Colonic mucosa (tissue), 4 donors: Measurements from ENCODE around the gene HOXD3. TPM values are rescaled to one million over a fixed set of nuclear protein-coding genes. Genes with fewer than 3 reads are reported as not detected.

Source experiments
- DNase-seq: peaks from one replicate; pipeline ENCODE4 v3.0.0-alpha.2; 2020
- H3K27ac ChIP-seq: fragments of 200-600 bp; one replicate; pipeline ENCODE4 v1.8.0; 2021
- H3K27me3 ChIP-seq: fragments of 200-600 bp; one replicate; pipeline ENCODE4 v1.8.0; 2021
- H3K36me3 ChIP-seq: fragments of 200-600 bp; one replicate; pipeline ENCODE4 v1.8.0; 2021
- H3K4me1 ChIP-seq: fragments of 200-600 bp; one replicate; pipeline ENCODE4 v1.8.0; 2021; ENCODE audit warnings: mild to moderate bottlenecking
- H3K4me3 ChIP-seq: fragments of 200-600 bp; one replicate; pipeline ENCODE4 v1.8.0; 2021
- H3K9ac ChIP-seq, 2 donors: one replicate each; pipeline ENCODE4 v1.7.0; 2013; ENCODE audit warnings: control low read depth in 2 of 2, low read depth in 2 of 2, low read length in 2 of 2
- H3K9me3 ChIP-seq: fragments of 200-600 bp; one replicate; pipeline ENCODE4 v1.8.0; 2021
- intact Hi-C: fragments of 100-400 bp; cut with DNase I; formaldehyde crosslinking; loops from one replicate; pipeline ENCODE4 v1.14.1; 2022
- total RNA-seq, 2 donors: library from RNA; stranded (reverse); fragmentation: NEBNext Ultra II Directional in 1 of 2; extraction: Animal tissue kit (Norgen Biotek cat#: 25700) in 1 of 2; gene quantifications; one replicate each; pipeline ENCODE4 v1.2.1, GENCODE V29; 2021
- TF ChIP-seq, protein P1 (sequence below): fragments of 200-600 bp; IDR thresholded peaks from one replicate; pipeline ENCODE4 v1.8.0; 2022; ENCODE audit warnings: antibody characterized with exemption, mild to moderate bottlenecking
- donor health status: healthy.
- donor health status: DM: no; HTN: no; CAD: no.
- donor health status: DM: no; HTN: no; CAD: no.

HOXD3 gene
- total RNA-seq, 2 donors from 2014 or later, result 3.2 to 4.6 TPM

DNA sequence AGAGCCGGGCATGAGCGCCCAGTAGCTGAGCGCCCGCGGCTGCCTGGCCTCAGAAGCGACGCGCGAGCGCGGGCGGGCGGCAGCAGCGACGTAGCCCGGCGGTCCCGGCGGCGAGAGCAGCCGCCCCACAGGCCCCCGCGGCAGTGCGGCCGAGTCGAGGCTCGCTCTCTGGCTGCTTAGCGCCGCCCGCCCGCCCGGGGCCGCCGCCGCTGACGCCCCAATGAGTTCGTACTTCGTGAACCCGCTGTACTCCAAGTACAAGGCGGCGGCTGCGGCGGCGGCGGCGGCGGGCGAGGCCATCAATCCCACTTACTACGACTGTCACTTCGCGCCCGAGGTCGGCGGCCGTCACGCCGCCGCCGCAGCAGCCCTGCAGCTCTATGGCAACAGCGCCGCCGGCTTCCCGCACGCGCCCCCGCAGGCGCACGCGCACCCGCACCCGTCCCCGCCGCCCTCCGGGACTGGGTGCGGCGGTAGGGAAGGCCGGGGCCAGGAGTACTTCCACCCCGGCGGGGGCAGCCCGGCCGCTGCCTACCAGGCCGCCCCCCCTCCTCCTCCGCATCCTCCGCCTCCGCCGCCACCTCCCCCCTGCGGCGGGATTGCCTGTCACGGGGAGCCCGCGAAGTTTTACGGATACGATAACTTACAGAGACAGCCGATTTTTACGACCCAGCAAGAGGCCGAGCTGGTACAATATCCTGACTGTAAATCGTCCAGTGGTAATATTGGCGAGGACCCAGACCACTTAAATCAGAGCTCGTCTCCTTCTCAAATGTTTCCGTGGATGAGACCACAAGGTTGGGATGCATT is 26.8 kb upstream of the HOXD3 start:
- H3K9ac ChIP-seq, result peak overlapping the region; percentile 63 to 70
- peak overlapping the region; percentile 75 for H3K27ac ChIP-seq
- no peaks in the 10 kb centered on the region for H3K36me3 ChIP-seq
- DNase-seq, result no peak
- no peaks in the 10 kb centered on the region for H3K4me1 ChIP-seq
- TF ChIP-seq, protein P1, sequence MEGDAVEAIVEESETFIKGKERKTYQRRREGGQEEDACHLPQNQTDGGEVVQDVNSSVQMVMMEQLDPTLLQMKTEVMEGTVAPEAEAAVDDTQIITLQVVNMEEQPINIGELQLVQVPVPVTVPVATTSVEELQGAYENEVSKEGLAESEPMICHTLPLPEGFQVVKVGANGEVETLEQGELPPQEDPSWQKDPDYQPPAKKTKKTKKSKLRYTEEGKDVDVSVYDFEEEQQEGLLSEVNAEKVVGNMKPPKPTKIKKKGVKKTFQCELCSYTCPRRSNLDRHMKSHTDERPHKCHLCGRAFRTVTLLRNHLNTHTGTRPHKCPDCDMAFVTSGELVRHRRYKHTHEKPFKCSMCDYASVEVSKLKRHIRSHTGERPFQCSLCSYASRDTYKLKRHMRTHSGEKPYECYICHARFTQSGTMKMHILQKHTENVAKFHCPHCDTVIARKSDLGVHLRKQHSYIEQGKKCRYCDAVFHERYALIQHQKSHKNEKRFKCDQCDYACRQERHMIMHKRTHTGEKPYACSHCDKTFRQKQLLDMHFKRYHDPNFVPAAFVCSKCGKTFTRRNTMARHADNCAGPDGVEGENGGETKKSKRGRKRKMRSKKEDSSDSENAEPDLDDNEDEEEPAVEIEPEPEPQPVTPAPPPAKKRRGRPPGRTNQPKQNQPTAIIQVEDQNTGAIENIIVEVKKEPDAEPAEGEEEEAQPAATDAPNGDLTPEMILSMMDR, result no peak
- H3K9me3 ChIP-seq, result no peaks in the 10 kb centered on the region
- peaks cover 33% of the 10 kb centered on the region for H3K27me3 ChIP-seq
- peak overlapping the region; percentile 41 for H3K4me3 ChIP-seq
- intact Hi-C loops, result no loop called here

DNA sequence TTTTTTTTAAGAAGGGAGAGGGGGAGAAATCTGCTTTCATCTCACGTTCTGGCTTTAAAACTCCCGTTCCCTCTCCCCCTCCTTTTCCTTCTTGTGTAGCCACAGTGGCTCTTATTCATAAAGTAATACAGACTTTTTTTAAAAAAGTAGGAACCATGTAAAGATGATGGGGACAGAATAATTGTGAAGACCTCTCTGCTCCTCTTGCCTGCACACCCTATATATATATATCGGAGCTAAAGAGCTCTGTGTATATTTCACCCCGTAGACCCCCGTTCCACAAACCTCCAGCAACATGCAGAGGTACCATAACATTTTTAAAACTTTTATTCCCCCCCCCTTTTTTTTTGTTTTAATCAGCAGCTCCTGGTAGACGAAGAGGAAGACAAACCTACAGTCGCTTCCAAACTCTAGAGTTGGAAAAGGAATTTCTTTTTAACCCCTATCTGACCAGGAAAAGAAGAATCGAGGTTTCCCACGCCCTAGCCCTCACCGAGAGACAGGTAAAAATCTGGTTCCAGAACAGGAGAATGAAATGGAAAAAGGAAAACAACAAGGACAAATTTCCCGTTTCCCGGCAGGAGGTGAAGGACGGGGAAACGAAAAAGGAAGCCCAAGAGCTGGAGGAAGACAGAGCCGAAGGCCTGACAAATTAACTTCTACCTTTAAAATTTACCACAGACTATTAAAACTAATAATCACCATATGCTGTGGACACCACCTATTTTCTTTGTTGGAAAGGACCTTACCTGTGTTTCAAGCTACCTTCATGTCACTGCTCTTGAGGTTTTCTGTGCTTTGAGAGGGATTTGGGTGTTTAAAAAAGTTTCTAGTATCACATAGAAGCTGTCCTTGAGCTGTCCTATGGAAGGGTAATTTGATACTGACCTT is 25.9 kb upstream of the HOXD3 start:
- Histone ChIP-seq H3K27ac (peak overlapping the region; percentile 75), H3K4me1 (no peaks in the 10 kb centered on the region), H3K9me3 (no peaks in the 10 kb centered on the region), H3K27me3 (peaks cover 29% of the 10 kb centered on the region), H3K9ac (peak overlapping the region; percentile 36 to 63), H3K4me3 (peak overlapping the region; percentile 41), H3K36me3 (no peaks in the 10 kb centered on the region)
- intact Hi-C loops, result no loop called here
- TF ChIP-seq, protein P1, result no peak
- DNase-seq, result no peak

DNA sequence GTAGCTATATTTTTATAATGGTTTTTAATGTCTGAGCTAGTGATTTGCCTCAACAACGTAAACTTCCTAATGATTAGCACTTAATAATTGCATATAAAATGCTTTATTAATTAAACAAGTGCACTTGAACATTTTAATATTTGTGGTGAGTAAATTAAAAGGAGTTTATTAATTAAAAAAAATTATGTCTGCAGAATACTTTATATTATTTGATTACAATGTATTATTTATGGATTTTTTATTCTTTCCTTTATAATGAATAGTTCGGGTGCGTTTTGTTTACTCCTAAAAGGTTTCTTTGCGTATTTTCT is 25.3 kb upstream of the HOXD3 start:
- intact Hi-C loops, result no loop called here
- Histone ChIP-seq H3K4me3 (no peak overlapping the region), H3K9me3 (no peaks in the 10 kb centered on the region), H3K4me1 (no peaks in the 10 kb centered on the region), H3K36me3 (no peaks in the 10 kb centered on the region), H3K27ac (no peak overlapping the region), H3K9ac (peak overlapping the region in 1 of 2 donors; percentile 63), H3K27me3 (peaks cover 28% of the 10 kb centered on the region)
- DNase-seq, result no peak
- TF ChIP-seq, protein P1, result no peak

DNA sequence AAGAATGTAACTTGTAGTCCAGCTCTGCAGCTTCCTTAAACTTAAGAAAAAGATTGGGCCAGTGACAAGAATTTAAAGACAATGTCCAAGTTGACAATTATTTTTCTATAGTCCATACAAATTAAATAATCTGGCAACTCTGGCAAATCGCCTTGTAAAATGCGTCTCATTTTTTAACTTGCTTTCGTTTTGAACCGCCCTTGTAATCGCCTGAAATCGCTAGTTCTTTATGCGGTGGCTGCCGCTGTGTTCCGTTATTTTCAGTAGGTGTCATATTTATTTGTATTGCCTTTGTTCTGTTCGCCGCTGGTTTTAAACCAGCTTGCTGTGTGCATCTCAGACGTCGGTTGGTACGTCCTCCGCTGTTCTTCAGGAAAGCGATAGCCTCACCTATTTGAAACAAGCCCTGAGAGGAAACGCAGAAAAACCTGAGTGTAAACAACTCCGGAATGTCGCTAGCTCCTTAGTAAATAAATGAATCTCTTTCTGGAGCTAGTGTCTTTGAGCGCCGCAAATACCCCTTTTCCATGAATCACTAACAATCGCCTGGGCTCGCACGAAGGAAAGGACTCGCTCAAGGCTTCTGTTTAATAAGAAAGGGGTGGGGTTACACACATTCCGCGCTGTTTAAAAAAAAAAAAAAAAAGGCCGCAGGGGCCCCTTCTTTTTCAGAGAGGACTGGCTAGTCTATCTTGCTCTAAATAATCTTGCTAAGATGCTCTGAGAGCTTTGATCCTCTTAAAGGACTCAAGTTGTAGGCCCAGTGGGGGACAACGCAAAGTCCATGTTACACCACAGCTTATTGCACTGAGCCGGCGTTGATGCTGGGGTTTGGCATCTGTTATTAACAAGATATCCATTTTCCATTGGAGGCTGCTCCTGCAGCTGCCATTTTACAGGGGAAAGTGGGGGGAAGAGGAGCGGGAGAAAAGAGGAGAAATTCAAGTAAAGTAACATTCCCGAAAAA is 24.6 kb upstream of the HOXD3 start:
- Histone ChIP-seq H3K27ac (no peak overlapping the region), H3K36me3 (no peaks in the 10 kb centered on the region), H3K9me3 (no peaks in the 10 kb centered on the region), H3K4me3 (no peak overlapping the region), H3K27me3 (peaks cover 29% of the 10 kb centered on the region), H3K4me1 (no peaks in the 10 kb centered on the region), H3K9ac (no peak overlapping the region)
- TF ChIP-seq, protein P1, result no peak
- DNase-seq, result no peak
- intact Hi-C loops, result no loop called here

DNA sequence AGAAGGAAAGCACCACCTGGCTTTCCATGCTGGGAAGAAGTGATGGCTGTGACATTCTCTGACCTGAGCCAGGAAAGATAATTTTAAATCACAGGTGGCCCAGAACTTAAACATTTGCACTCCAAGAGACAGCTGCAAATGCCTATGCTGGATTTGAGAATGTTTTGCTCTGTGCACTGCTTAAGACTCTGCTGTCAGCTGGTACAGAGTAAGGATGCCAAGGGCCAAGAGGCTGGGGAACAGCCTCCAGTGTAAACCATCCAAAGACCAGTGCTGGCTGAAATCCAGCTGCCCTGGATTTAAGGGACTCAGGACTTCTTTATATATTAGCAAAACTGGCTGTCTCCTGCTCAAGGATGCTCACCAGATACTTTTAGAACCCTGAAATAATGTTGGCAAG is 23.7 kb upstream of the HOXD3 start:
- no peak overlapping the region for H3K27ac ChIP-seq
- no peaks in the 10 kb centered on the region for H3K4me1 ChIP-seq
- H3K27me3 ChIP-seq, result peaks cover 23% of the 10 kb centered on the region
- no peak for DNase-seq
- H3K36me3 ChIP-seq, result no peaks in the 10 kb centered on the region
- intact Hi-C loops, result no loop called here
- H3K9me3 ChIP-seq, result no peaks in the 10 kb centered on the region
- TF ChIP-seq, protein P1, result no peak
- no peak overlapping the region for H3K4me3 ChIP-seq
- H3K9ac ChIP-seq, result peak overlapping the region in 1 of 2 donors; percentile 1
